ENCODE data around the gene TOMM70.

DNA sequence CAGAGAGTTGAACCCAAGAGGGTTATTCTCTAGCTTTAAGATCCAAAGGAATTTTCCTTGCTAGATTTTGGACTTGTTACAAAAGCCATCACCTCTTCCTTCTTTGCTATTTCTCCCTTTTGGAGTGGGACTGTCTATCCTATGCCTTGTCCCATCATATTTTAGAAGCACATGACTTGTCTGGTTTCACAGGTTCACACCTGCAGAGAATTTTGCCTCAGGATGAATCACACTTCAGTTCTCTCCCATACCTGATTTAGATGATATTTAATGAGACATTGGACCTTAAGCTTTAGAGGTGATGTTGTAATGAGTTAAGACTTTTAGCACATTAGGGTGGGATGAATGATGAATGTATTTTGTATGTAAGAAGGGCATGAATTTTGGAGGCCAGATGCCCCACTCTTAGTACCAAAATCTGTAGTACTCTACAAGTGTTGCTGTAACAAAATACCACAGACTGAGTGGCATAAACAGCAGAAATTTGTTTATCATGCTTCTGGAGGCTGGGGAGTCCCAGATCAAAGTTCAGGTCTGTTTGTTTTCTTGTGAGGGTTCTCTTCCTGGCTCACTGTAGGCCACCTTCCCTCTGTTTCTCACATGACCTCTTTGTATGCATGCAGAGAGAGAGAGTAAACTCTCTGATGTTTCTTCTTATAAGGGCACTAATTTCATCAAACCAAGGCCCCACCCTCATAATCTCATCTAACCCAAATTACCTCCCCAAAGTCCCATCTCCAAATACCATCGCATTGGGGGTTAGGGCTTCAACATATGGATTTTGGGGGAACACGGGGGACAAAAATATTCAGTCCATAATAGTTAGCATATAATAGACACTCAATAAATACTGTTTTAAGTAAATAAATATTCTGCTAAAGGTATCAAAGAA, 10.4 kb upstream of the TOMM70 start:
- TF ChIP-seq, protein P1, sequence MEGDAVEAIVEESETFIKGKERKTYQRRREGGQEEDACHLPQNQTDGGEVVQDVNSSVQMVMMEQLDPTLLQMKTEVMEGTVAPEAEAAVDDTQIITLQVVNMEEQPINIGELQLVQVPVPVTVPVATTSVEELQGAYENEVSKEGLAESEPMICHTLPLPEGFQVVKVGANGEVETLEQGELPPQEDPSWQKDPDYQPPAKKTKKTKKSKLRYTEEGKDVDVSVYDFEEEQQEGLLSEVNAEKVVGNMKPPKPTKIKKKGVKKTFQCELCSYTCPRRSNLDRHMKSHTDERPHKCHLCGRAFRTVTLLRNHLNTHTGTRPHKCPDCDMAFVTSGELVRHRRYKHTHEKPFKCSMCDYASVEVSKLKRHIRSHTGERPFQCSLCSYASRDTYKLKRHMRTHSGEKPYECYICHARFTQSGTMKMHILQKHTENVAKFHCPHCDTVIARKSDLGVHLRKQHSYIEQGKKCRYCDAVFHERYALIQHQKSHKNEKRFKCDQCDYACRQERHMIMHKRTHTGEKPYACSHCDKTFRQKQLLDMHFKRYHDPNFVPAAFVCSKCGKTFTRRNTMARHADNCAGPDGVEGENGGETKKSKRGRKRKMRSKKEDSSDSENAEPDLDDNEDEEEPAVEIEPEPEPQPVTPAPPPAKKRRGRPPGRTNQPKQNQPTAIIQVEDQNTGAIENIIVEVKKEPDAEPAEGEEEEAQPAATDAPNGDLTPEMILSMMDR (IDR thresholded peaks at IDR 0.05): no peak
- TF ChIP-seq, protein P2, sequence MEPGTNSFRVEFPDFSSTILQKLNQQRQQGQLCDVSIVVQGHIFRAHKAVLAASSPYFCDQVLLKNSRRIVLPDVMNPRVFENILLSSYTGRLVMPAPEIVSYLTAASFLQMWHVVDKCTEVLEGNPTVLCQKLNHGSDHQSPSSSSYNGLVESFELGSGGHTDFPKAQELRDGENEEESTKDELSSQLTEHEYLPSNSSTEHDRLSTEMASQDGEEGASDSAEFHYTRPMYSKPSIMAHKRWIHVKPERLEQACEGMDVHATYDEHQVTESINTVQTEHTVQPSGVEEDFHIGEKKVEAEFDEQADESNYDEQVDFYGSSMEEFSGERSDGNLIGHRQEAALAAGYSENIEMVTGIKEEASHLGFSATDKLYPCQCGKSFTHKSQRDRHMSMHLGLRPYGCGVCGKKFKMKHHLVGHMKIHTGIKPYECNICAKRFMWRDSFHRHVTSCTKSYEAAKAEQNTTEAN (CRISPR knock-in tag; IDR thresholded peaks at IDR 0.05): no peak
- TF ChIP-seq PRRX2 (CRISPR knock-in tag; IDR thresholded peaks at IDR 0.05): no peak
- TF ChIP-seq, protein P3, sequence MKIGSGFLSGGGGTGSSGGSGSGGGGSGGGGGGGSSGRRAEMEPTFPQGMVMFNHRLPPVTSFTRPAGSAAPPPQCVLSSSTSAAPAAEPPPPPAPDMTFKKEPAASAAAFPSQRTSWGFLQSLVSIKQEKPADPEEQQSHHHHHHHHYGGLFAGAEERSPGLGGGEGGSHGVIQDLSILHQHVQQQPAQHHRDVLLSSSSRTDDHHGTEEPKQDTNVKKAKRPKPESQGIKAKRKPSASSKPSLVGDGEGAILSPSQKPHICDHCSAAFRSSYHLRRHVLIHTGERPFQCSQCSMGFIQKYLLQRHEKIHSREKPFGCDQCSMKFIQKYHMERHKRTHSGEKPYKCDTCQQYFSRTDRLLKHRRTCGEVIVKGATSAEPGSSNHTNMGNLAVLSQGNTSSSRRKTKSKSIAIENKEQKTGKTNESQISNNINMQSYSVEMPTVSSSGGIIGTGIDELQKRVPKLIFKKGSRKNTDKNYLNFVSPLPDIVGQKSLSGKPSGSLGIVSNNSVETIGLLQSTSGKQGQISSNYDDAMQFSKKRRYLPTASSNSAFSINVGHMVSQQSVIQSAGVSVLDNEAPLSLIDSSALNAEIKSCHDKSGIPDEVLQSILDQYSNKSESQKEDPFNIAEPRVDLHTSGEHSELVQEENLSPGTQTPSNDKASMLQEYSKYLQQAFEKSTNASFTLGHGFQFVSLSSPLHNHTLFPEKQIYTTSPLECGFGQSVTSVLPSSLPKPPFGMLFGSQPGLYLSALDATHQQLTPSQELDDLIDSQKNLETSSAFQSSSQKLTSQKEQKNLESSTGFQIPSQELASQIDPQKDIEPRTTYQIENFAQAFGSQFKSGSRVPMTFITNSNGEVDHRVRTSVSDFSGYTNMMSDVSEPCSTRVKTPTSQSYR (CRISPR knock-in tag; IDR thresholded peaks at IDR 0.05): no peak
- TF ChIP-seq, protein P4, sequence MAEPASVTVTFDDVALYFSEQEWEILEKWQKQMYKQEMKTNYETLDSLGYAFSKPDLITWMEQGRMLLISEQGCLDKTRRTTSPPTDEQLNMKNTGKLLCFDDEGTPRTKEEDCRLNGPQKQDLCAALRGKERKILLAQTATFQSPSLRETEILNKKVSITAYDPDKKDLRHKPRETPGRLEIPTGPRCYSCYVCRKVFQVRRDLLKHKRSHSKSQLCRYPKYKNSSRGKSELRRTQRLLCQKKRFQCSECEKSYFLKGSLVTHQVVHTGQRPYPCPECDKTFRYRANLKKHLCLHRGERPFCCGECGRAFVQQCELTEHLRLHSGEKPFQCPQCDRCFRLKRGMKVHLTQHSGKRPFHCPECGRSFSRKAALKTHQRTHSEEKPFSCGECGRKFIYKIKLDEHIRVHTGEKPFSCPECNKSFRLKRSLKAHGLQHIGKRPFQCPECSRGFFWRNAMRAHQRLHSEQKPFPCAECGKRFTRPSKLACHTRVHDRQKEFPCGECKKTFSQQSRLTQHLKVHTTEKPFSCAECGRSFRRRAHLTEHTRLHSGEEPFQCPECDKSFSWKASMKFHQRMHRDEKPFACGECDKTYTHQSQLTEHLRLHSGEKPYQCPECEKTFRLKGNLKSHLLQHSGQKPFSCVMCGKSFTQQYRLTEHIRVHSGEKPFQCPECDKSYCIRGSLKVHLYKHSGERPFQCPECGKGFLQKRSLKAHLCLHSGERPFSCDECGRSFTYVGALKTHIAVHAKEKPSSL (CRISPR knock-in tag; conservative IDR thresholded peaks at IDR 0.05): no peak
- no peak for TF ChIP-seq JUN (CRISPR knock-in tag; IDR thresholded peaks at IDR 0.05)
- TF ChIP-seq, protein P5, sequence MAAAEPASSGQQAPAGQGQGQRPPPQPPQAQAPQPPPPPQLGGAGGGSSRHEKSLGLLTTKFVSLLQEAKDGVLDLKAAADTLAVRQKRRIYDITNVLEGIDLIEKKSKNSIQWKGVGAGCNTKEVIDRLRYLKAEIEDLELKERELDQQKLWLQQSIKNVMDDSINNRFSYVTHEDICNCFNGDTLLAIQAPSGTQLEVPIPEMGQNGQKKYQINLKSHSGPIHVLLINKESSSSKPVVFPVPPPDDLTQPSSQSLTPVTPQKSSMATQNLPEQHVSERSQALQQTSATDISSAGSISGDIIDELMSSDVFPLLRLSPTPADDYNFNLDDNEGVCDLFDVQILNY (CRISPR knock-in tag; IDR thresholded peaks at IDR 0.05): no peak
- TF ChIP-seq, protein P6, sequence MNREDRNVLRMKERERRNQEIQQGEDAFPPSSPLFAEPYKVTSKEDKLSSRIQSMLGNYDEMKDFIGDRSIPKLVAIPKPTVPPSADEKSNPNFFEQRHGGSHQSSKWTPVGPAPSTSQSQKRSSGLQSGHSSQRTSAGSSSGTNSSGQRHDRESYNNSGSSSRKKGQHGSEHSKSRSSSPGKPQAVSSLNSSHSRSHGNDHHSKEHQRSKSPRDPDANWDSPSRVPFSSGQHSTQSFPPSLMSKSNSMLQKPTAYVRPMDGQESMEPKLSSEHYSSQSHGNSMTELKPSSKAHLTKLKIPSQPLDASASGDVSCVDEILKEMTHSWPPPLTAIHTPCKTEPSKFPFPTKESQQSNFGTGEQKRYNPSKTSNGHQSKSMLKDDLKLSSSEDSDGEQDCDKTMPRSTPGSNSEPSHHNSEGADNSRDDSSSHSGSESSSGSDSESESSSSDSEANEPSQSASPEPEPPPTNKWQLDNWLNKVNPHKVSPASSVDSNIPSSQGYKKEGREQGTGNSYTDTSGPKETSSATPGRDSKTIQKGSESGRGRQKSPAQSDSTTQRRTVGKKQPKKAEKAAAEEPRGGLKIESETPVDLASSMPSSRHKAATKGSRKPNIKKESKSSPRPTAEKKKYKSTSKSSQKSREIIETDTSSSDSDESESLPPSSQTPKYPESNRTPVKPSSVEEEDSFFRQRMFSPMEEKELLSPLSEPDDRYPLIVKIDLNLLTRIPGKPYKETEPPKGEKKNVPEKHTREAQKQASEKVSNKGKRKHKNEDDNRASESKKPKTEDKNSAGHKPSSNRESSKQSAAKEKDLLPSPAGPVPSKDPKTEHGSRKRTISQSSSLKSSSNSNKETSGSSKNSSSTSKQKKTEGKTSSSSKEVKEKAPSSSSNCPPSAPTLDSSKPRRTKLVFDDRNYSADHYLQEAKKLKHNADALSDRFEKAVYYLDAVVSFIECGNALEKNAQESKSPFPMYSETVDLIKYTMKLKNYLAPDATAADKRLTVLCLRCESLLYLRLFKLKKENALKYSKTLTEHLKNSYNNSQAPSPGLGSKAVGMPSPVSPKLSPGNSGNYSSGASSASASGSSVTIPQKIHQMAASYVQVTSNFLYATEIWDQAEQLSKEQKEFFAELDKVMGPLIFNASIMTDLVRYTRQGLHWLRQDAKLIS (CRISPR knock-in tag; IDR thresholded peaks at IDR 0.05; ENCODE audit: borderline replicate concordance): no peak
- TF ChIP-seq ETV6 (CRISPR knock-in tag; IDR thresholded peaks at IDR 0.05): no peak
- no peak for TF ChIP-seq ZNF121 (CRISPR knock-in tag; IDR thresholded peaks at IDR 0.05)
